Uterus (tissue), 4 donors: Measurements from ENCODE around the gene CD8A. TPM values are rescaled to one million over a fixed set of nuclear protein-coding genes. Genes with fewer than 3 reads are reported as not detected.

Source experiments
- DNase-seq, 2 donors: peaks; one replicate each; pipeline ENCODE4 v3.0.0-alpha.2; 2019 to 2020
- H3K27ac ChIP-seq, 2 donors: fragments of 200-600 bp; sonication (generic); 1 replicate in 1 of 2; 2 replicates in 1 of 2; pipeline ENCODE4 v1.5.1; 2016 to 2018
- H3K27me3 ChIP-seq, 2 donors: fragments of 200-600 bp; sonication (generic); one replicate each; pipeline ENCODE4 v1.5.1; 2018 to 2019; ENCODE audit warnings: control low read depth in 1 of 2
- H3K36me3 ChIP-seq, 2 donors: fragments of 200-600 bp; sonication (generic); one replicate each; pipeline ENCODE4 v1.5.1; 2019; ENCODE audit warnings: control low read depth in 1 of 2
- H3K4me1 ChIP-seq, 2 donors: fragments of 200-600 bp; sonication (generic); one replicate each; pipeline ENCODE4 v1.5.1; 2018 to 2019; ENCODE audit warnings: control low read depth in 1 of 2
- H3K4me3 ChIP-seq, 2 donors: fragments of 200-600 bp; sonication (generic); 1 replicate in 1 of 2; 2 replicates in 1 of 2; pipeline ENCODE4 v1.5.1; 2018 to 2019; ENCODE audit warnings: mild to moderate bottlenecking in 1 of 2
- H3K9me3 ChIP-seq, 2 donors: fragments of 200-600 bp; sonication (generic); one replicate each; pipeline ENCODE4 v1.5.1; 2019; ENCODE audit warnings: control low read depth in 1 of 2
- CTCF ChIP-seq, 4 experiments: fragments of 200-600 bp in 2 of 4; fragments of 450-650 bp in 2 of 4; sonication (generic) in 2 of 4; IDR thresholded peaks; one replicate each; pipeline ENCODE4 v1.5.1; 2016 to 2019; ENCODE audit warnings: antibody characterized with exemption in 4 of 4, mild to moderate bottlenecking in 2 of 4, moderate library complexity in 1 of 4
- POLR2A ChIP-seq, 2 donors: fragments of 450-650 bp; IDR thresholded peaks; one replicate each; pipeline ENCODE4 v1.6.1; 2016; ENCODE audit warnings: antibody characterized with exemption in 2 of 2, mild to moderate bottlenecking in 1 of 2, moderate library complexity in 1 of 2
- intact Hi-C: fragments of 100-400 bp; cut with DNase I; formaldehyde crosslinking; loops from one replicate; pipeline ENCODE4 v1.15.1; 2023; ENCODE audit warnings: low total_unique reads
- total RNA-seq, 4 donors: library from RNA; depleted of rRNA in 3 of 4; stranded (reverse); fragments of >200 nt in 3 of 4; gene quantifications; one replicate each; pipeline versions ENCODE4 v1.1.0 to v1.2.4, GENCODE V29; 2014 to 2023
- donor health status: DM: yes; HTN: yes; CAD: no.

The CD8A gene
- total RNA-seq, 4 donors from 2014 or later, result 0.07 to 38.5 (median 1.2) TPM

- DNase-seq, result no peak
- no peaks in the 10 kb centered on the region for H3K4me1 ChIP-seq
- no peaks in the 10 kb centered on the region for H3K27me3 ChIP-seq
- intact Hi-C loops, result no loop called here
- H3K9me3 ChIP-seq, result no peaks in the 10 kb centered on the region
- no peak overlapping the region for H3K27ac ChIP-seq
- no peaks in the 10 kb centered on the region for H3K36me3 ChIP-seq
- no peak overlapping the region for H3K4me3 ChIP-seq
- no peak for TF ChIP-seq CTCF (IDR thresholded peaks at IDR 0.05)
- TF ChIP-seq POLR2A (IDR thresholded peaks at IDR 0.05), result no peak
Observed at GRCh38 chr2:86774862-86775261, 15.9 kb downstream of the CD8A start.

DNA sequence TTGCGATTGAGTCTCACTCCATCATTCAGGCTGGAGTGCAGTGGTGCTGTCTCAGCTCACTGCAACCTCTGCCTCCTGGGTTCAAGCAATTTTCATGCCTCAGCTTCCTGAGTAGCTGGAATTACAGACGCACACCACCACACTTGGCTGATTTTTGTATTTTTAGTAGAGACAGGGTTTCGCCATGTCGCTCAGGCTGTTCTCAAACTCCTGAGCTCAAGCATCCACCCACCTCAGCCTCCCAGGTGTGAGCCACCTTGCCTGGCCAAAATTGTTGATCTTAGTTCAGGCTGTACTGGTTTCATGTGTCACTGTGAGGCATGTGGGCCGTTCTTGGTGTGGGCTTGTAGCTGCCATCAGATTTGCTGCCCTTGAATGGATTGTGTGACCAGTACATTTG, 18.1 kb downstream of the CD8A start:
- no peak overlapping the region for H3K27ac ChIP-seq
- intact Hi-C loops, result no loop called here
- DNase-seq, result no peak
- H3K4me1 ChIP-seq, result no peaks in the 10 kb centered on the region
- H3K4me3 ChIP-seq, result no peak overlapping the region
- no peaks in the 10 kb centered on the region for H3K36me3 ChIP-seq
- TF ChIP-seq POLR2A (IDR thresholded peaks at IDR 0.05) (no peak), CTCF (IDR thresholded peaks at IDR 0.05) (no peak)
- H3K27me3 ChIP-seq, result no peaks in the 10 kb centered on the region
- H3K9me3 ChIP-seq, result no peaks in the 10 kb centered on the region

- no peak overlapping the region for H3K4me3 ChIP-seq
- intact Hi-C loops, result no loop called here
- H3K36me3 ChIP-seq, result no peaks in the 10 kb centered on the region
- no peak overlapping the region for H3K27ac ChIP-seq
- no peaks in the 10 kb centered on the region for H3K9me3 ChIP-seq
- DNase-seq, result no peak
- TF ChIP-seq POLR2A (IDR thresholded peaks at IDR 0.05) (no peak), CTCF (IDR thresholded peaks at IDR 0.05) (no peak)
- no peaks in the 10 kb centered on the region for H3K27me3 ChIP-seq
- no peaks in the 10 kb centered on the region for H3K4me1 ChIP-seq
Observed at GRCh38 chr2:86770816-86771301, 19.9 kb downstream of the CD8A start.

DNA sequence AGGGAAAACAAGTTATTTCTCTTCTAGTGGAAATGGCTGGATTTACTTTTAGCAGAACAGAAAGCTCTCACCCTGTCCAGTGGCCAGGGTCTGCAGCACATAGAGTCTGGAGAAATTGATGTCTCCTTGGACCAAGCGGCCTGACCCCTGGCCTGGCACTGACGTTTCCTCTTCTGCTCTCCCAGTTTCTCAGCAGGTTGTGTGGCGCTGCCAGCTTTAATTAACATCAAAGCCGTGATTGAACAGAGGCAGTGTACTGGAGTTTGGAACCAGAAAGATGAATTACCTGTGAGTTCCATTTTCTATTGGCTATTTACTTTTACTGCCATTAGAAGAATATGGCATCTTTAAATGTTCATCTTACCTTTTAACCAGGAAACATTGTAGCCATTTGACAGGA, 20.9 kb downstream of the CD8A start:
- DNase-seq, result no peak
- Histone ChIP-seq H3K4me1 (no peaks in the 10 kb centered on the region), H3K9me3 (no peaks in the 10 kb centered on the region), H3K27ac (no peak overlapping the region), H3K27me3 (no peaks in the 10 kb centered on the region), H3K4me3 (no peak overlapping the region), H3K36me3 (no peaks in the 10 kb centered on the region)
- intact Hi-C loops, result no loop called here
- TF ChIP-seq CTCF (IDR thresholded peaks at IDR 0.05), result no peak
- no peak for TF ChIP-seq POLR2A (IDR thresholded peaks at IDR 0.05)

- Histone ChIP-seq H3K4me1 (no peaks in the 10 kb centered on the region), H3K9me3 (no peaks in the 10 kb centered on the region), H3K4me3 (no peak overlapping the region), H3K36me3 (no peaks in the 10 kb centered on the region), H3K27me3 (no peaks in the 10 kb centered on the region), H3K27ac (no peak overlapping the region)
- intact Hi-C loops, result no loop called here
- no peak for TF ChIP-seq POLR2A (IDR thresholded peaks at IDR 0.05)
- no peak for TF ChIP-seq CTCF (IDR thresholded peaks at IDR 0.05)
- DNase-seq, result no peak
Observed at GRCh38 chr2:86768189-86768949, 22.3 kb downstream of the CD8A start.
